ENCODE data around the gene ZIC2. TPM values are rescaled to one million over a fixed set of nuclear protein-coding genes. Genes with fewer than 3 reads are reported as not detected.

ZIC2 gene
- total and polyA plus RNA-seq, 2 experiments from 2014 or later, result not detected

DNA sequence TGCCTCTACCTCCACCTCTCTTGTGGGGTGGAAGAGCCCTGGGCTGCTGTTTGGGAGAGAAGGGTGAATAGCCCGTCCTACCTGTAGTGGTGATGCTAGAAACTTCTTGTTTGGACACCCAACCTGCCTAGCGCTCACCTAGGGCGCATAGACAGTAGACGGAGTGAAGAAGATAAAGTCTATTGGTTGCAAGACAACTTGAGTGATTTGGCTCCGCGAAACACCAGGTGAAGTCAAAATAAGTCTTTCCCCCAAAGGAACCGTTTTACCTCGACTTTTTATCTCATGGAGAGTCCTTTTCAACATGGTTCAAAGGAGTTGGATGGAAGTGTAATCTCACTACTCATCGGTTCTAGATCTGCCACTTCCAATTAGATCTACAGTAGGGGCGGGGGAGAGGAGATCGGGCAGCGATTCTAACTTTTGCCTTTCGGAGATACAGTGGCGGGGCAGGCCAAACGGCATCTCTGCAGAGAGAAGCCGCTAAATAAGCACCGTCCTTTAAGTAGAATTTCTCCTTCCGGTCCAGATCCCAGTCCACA, 9.3 kb upstream of the ZIC2 start:
- no peaks in the 10 kb centered on the region for H3F3A ChIP-seq (ENCODE audit: insufficient read depth)
- no peak overlapping the region for H3K27ac ChIP-seq
- no peaks in the 10 kb centered on the region for H4K20me1 ChIP-seq (ENCODE audit: insufficient read depth)
- H3K4me2 ChIP-seq (ENCODE audit: unreplicated experiment), result no peak overlapping the region
- no peak overlapping the region for H3K9ac ChIP-seq
- DNase-seq, result no peak
- no peaks in the 10 kb centered on the region for H3K9me3 ChIP-seq (ENCODE audit: low read depth)
- peaks cover 87% of the 10 kb centered on the region for H3K27me3 ChIP-seq (replicated peaks; ENCODE audit: insufficient read depth)
- no peak overlapping the region for H3K4me3 ChIP-seq
- WGBS, 2 experiments (ENCODE audit: low coverage in 1 of 2, low lambda C conversion rate in 2 of 2, missing lambda C conversion rate in 2 of 2), result 28 to 32% methylated on average over 18 of the region's 18 CpGs
- TF ChIP-seq EZH2 (IDR thresholded peaks at IDR 0.05; ENCODE audit: insufficient read depth, poor library complexity, severe bottlenecking) (peak; percentile 6), EZH2phosphoT487 (IDR thresholded peaks at IDR 0.05; ENCODE audit: insufficient read depth, low read depth) (no peak)
- no peaks in the 10 kb centered on the region for H3K36me3 ChIP-seq (ENCODE audit: low read depth)
- in situ Hi-C loops (cut with MboI), result no loop called here
- H3K9me2 ChIP-seq (ENCODE audit: insufficient read depth), result no peaks in the 10 kb centered on the region
- H3K79me2 ChIP-seq (ENCODE audit: insufficient read depth), result no peaks in the 10 kb centered on the region
- H2AFZ ChIP-seq, result no peak overlapping the region
- H3K4me1 ChIP-seq (ENCODE audit: insufficient read depth), result peaks cover 4% of the 10 kb centered on the region; the same call in 1 of the 2 replicates

DNA sequence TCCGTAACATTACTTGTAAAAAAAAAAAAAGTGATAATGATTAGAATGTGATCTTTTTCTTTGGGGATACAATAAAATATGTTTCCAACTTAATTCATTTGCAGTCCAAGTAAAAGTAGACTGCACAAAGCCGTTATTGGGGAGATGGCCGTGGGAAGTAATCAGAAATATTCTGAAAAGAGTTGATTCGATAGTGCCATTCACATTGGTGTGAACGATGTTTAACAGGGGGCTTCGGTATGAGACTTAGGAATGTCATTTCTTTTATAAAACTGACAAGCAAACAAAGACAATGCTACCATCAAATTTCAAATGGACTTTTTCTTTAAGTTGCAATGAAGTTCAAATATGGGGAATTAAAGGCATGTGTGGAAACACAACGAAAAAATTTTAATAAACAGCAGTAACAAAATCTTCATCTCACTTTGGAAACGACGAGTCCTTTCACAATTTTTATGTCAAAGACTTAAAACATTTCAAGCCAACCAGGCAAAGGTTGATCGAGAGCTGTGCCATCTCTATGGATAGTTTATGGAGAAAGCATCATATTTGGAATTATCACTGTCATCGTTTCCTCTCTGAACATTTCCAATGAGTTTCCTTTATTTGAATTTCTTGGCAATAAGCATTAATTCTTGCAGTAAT, 8.3 kb upstream of the ZIC2 start:
- H3K4me2 ChIP-seq (ENCODE audit: unreplicated experiment), result no peak overlapping the region
- in situ Hi-C loops (cut with MboI), result no loop called here
- no peak overlapping the region for H2AFZ ChIP-seq
- no peak overlapping the region for H3K27ac ChIP-seq
- H3K36me3 ChIP-seq (ENCODE audit: low read depth), result no peaks in the 10 kb centered on the region
- no peak for DNase-seq
- peaks cover 88% of the 10 kb centered on the region for H3K27me3 ChIP-seq (replicated peaks; ENCODE audit: insufficient read depth)
- H3K9ac ChIP-seq, result no peak overlapping the region
- H3K79me2 ChIP-seq (ENCODE audit: insufficient read depth), result no peaks in the 10 kb centered on the region
- no peaks in the 10 kb centered on the region for H3K9me2 ChIP-seq (ENCODE audit: insufficient read depth)
- H3F3A ChIP-seq (ENCODE audit: insufficient read depth), result no peaks in the 10 kb centered on the region
- WGBS, 2 experiments (ENCODE audit: low coverage in 1 of 2, low lambda C conversion rate in 2 of 2, missing lambda C conversion rate in 2 of 2), result 25 to 27% methylated on average over 11 of the region's 11 CpGs
- peaks cover 4% of the 10 kb centered on the region; the same call in 1 of the 2 replicates for H3K4me1 ChIP-seq (ENCODE audit: insufficient read depth)
- H3K9me3 ChIP-seq (ENCODE audit: low read depth), result no peaks in the 10 kb centered on the region
- TF ChIP-seq EZH2 (IDR thresholded peaks at IDR 0.05; ENCODE audit: insufficient read depth, poor library complexity, severe bottlenecking) (peak; percentile 33), EZH2phosphoT487 (IDR thresholded peaks at IDR 0.05; ENCODE audit: insufficient read depth, low read depth) (no peak)
- H3K4me3 ChIP-seq, result no peak overlapping the region
- H4K20me1 ChIP-seq (ENCODE audit: insufficient read depth), result no peaks in the 10 kb centered on the region

DNA sequence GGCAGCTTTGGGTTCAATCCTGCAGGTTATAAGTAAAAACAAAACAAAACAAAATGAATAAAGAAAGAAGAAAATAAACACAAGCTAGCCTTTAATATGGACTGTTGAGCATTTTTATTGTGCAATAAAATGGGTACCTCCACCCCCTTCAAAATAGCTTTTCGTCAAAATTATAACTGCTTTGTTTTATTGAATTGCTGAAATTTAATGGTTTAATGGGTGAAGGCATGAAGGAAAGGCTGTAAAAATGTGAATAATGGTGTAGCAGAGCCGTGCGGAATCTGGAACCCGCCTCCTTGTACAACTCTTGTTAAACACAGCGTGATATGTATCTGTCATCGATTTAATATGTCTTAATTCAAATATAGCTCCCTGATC, 7.8 kb upstream of the ZIC2 start:
- Histone ChIP-seq H3K27me3 (replicated peaks; ENCODE audit: insufficient read depth) (peaks cover 88% of the 10 kb centered on the region), H3F3A (ENCODE audit: insufficient read depth) (no peaks in the 10 kb centered on the region), H2AFZ (no peak overlapping the region), H3K9me2 (ENCODE audit: insufficient read depth) (no peaks in the 10 kb centered on the region), H3K36me3 (ENCODE audit: low read depth) (no peaks in the 10 kb centered on the region), H3K79me2 (ENCODE audit: insufficient read depth) (no peaks in the 10 kb centered on the region), H3K4me3 (no peak overlapping the region), H3K4me1 (ENCODE audit: insufficient read depth) (no peaks in the 10 kb centered on the region; the same call in 1 of the 2 replicates), H3K9me3 (ENCODE audit: low read depth) (no peaks in the 10 kb centered on the region), H4K20me1 (ENCODE audit: insufficient read depth) (no peaks in the 10 kb centered on the region), H3K9ac (no peak overlapping the region), H3K27ac (no peak overlapping the region), H3K4me2 (ENCODE audit: unreplicated experiment) (no peak overlapping the region)
- in situ Hi-C loops (cut with MboI), result no loop called here
- 37 to 40% methylated on average over 6 of the region's 6 CpGs for WGBS, 2 experiments (ENCODE audit: low coverage in 1 of 2, low lambda C conversion rate in 2 of 2, missing lambda C conversion rate in 2 of 2)
- TF ChIP-seq EZH2phosphoT487 (IDR thresholded peaks at IDR 0.05; ENCODE audit: insufficient read depth, low read depth) (no peak), EZH2 (IDR thresholded peaks at IDR 0.05; ENCODE audit: insufficient read depth, poor library complexity, severe bottlenecking) (no peak)
- DNase-seq, result no peak

DNA sequence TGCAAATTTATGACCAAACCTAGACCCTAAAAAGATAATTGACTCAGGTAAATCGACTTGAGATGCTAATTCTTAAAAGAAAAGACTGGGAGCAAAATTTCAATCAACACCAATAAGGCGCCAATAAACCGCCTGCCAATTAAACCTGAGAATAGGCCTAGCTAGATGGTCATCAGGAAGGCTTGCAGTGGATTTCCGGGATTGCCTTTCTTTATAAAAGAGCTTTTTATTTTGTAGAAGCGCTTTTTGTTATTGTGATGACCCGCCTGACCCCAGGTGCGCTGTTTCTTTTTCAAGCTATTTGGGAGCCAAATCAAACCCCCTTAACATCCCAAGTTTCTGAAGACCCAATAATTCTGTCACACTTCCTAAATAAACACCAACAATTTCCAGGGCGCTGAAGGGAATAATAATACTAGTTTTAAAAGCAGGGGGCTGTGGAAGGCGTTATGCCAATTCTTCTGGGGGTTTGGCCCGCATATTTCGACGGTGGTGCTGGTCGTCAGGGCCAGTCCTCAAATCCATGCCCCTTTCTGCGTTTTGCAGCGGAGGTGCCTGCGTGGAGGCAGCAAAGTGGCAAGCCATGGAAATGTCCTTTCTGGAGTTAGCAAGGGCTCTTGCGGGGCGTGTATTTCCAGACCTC, 7.2 kb upstream of the ZIC2 start:
- Histone ChIP-seq H3K9me3 (ENCODE audit: low read depth) (no peaks in the 10 kb centered on the region), H3K4me1 (ENCODE audit: insufficient read depth) (no peaks in the 10 kb centered on the region), H2AFZ (no peak overlapping the region), H3K4me2 (ENCODE audit: unreplicated experiment) (no peak overlapping the region), H3K27me3 (replicated peaks; ENCODE audit: insufficient read depth) (peaks cover 88% of the 10 kb centered on the region), H3F3A (ENCODE audit: insufficient read depth) (no peaks in the 10 kb centered on the region), H3K79me2 (ENCODE audit: insufficient read depth) (no peaks in the 10 kb centered on the region), H3K9ac (no peak overlapping the region), H3K27ac (no peak overlapping the region), H3K9me2 (ENCODE audit: insufficient read depth) (no peaks in the 10 kb centered on the region), H3K4me3 (no peak overlapping the region), H4K20me1 (ENCODE audit: insufficient read depth) (no peaks in the 10 kb centered on the region), H3K36me3 (ENCODE audit: low read depth) (no peaks in the 10 kb centered on the region)
- TF ChIP-seq EZH2 (IDR thresholded peaks at IDR 0.05; ENCODE audit: insufficient read depth, poor library complexity, severe bottlenecking), result no peak
- no peak for TF ChIP-seq EZH2phosphoT487 (IDR thresholded peaks at IDR 0.05; ENCODE audit: insufficient read depth, low read depth)
- 25 to 28% methylated on average over 18 of the region's 18 CpGs for WGBS, 2 experiments (ENCODE audit: low coverage in 1 of 2, low lambda C conversion rate in 2 of 2, missing lambda C conversion rate in 2 of 2)
- no peak for DNase-seq
- in situ Hi-C loops (cut with MboI), result no loop called here
